ENCODE results near the gene DTHD1. TPM values are rescaled to one million over a fixed set of nuclear protein-coding genes. Genes with fewer than 3 reads are reported as not detected.

DTHD1 gene
- polyA plus RNA-seq, 1 donor (not counting 4 experiments of a cell fraction or from before 2014, with no cell fraction given) = not detected

- Histone ChIP-seq H3K36me3 (ENCODE audit: control insufficient read depth in 2 of 2, extremely low read depth in 1 of 2, insufficient read depth in 2 of 2, low read length in 2 of 2) (no peaks in the 10 kb centered on the region), H3K4me3 (ENCODE audit: control insufficient read depth in 2 of 3, extremely low read depth in 1 of 3, insufficient read depth in 2 of 3, low read depth in 1 of 3, low read length in 3 of 3) (no peak overlapping the region), H3K79me2 (ENCODE audit: control insufficient read depth, insufficient read depth, low read length) (no peaks in the 10 kb centered on the region), H3K9me3 (ENCODE audit: control insufficient read depth, low read depth, low read length) (no peaks in the 10 kb centered on the region), H3K9ac (ENCODE audit: control insufficient read depth, extremely low read depth, insufficient read depth, low read length) (no peak overlapping the region), H2AFZ (ENCODE audit: control insufficient read depth, low read length) (no peak overlapping the region), H3K9me1 (ENCODE audit: control insufficient read depth, extremely low read depth, insufficient read depth, low read length) (no peaks in the 10 kb centered on the region), H4K20me1 (ENCODE audit: control insufficient read depth, extremely low read depth, insufficient read depth, low read length) (no peaks in the 10 kb centered on the region), H3K4me2 (ENCODE audit: control insufficient read depth, extremely low read depth, insufficient read depth, low read depth, low read length) (no peak overlapping the region), H3K4me1 (ENCODE audit: control insufficient read depth, extremely low read depth, insufficient read depth, low read length) (no peaks in the 10 kb centered on the region), H3K27ac (ENCODE audit: control insufficient read depth, insufficient read depth, low read length) (no peak overlapping the region), H3K27me3 (ENCODE audit: control insufficient read depth, extremely low read depth, insufficient read depth, low read length) (no peaks in the 10 kb centered on the region)
- DNase-seq (ENCODE audit: low read depth, low spot score) (no peak), FAIRE-seq (no peak)
- TF ChIP-seq EZH2 (IDR thresholded peaks at IDR 0.05; ENCODE audit: low read length) (no peak), CTCF (optimal IDR thresholded peaks at IDR 0.05 in 1 of 3, IDR thresholded peaks at IDR 0.05 in 1 of 3, conservative IDR thresholded peaks at IDR 0.05 in 1 of 3; ENCODE audit: extremely low read depth in 1 of 3, insufficient read depth in 2 of 3, low read length in 3 of 3) (no peak)
- dilution Hi-C loops (cut with MboI; ENCODE audit: extremely low pct_ligation_motif_present, low sequenced_read_pairs) = no loop called here
Measured at GRCh38 chr4:36343501-36344175, 62.2 kb downstream of the DTHD1 start.

GRCh38 chr4:36348403-36348938 lies 67.1 kb downstream of the DTHD1 start:
- Histone ChIP-seq H4K20me1 (ENCODE audit: control insufficient read depth, extremely low read depth, insufficient read depth, low read length) (no peaks in the 10 kb centered on the region), H3K36me3 (ENCODE audit: control insufficient read depth in 2 of 2, extremely low read depth in 1 of 2, insufficient read depth in 2 of 2, low read length in 2 of 2) (no peaks in the 10 kb centered on the region), H2AFZ (ENCODE audit: control insufficient read depth, low read length) (no peak overlapping the region), H3K4me2 (ENCODE audit: control insufficient read depth, extremely low read depth, insufficient read depth, low read depth, low read length) (no peak overlapping the region), H3K4me3 (ENCODE audit: control insufficient read depth in 2 of 3, extremely low read depth in 1 of 3, insufficient read depth in 2 of 3, low read depth in 1 of 3, low read length in 3 of 3) (no peak overlapping the region), H3K27me3 (ENCODE audit: control insufficient read depth, extremely low read depth, insufficient read depth, low read length) (no peaks in the 10 kb centered on the region), H3K27ac (ENCODE audit: control insufficient read depth, insufficient read depth, low read length) (no peak overlapping the region), H3K9me3 (ENCODE audit: control insufficient read depth, low read depth, low read length) (no peaks in the 10 kb centered on the region), H3K79me2 (ENCODE audit: control insufficient read depth, insufficient read depth, low read length) (no peaks in the 10 kb centered on the region), H3K9ac (ENCODE audit: control insufficient read depth, extremely low read depth, insufficient read depth, low read length) (no peak overlapping the region), H3K9me1 (ENCODE audit: control insufficient read depth, extremely low read depth, insufficient read depth, low read length) (no peaks in the 10 kb centered on the region), H3K4me1 (ENCODE audit: control insufficient read depth, extremely low read depth, insufficient read depth, low read length) (no peaks in the 10 kb centered on the region)
- FAIRE-seq = no peak
- DNase-seq (ENCODE audit: low read depth, low spot score) = no peak
- TF ChIP-seq EZH2 (IDR thresholded peaks at IDR 0.05; ENCODE audit: low read length) (no peak), CTCF (optimal IDR thresholded peaks at IDR 0.05 in 1 of 3, IDR thresholded peaks at IDR 0.05 in 1 of 3, conservative IDR thresholded peaks at IDR 0.05 in 1 of 3; ENCODE audit: extremely low read depth in 1 of 3, insufficient read depth in 2 of 3, low read length in 3 of 3) (no peak)
- dilution Hi-C loops (cut with MboI; ENCODE audit: extremely low pct_ligation_motif_present, low sequenced_read_pairs) = no loop called here

Data from keratinocyte (primary cell).